Subcutaneous abdominal adipose tissue (tissue), 5 donors: ENCODE measurements around the gene PBX1.

ENCODE experiments used
- H3K27ac ChIP-seq: one replicate; pipeline ENCODE4 v1.7.0; 2013; ENCODE audit warnings: low read depth, mild to moderate bottlenecking, inconsistent platforms, low read length, moderate library complexity
- H3K27me3 ChIP-seq, 5 donors: one replicate each; pipeline ENCODE4 v1.7.0; 2013; ENCODE audit warnings: low read length in 5 of 5, inconsistent platforms in 1 of 5; ENCODE audit not compliant: control insufficient read depth in 5 of 5, insufficient read depth in 4 of 5
- H3K36me3 ChIP-seq, 5 donors: one replicate each; pipeline ENCODE4 v1.7.0; 2013; ENCODE audit warnings: low read length in 5 of 5; ENCODE audit not compliant: control insufficient read depth in 5 of 5, insufficient read depth in 5 of 5
- H3K4me1 ChIP-seq, 5 donors: one replicate each; pipeline ENCODE4 v1.7.0; 2013; ENCODE audit warnings: low read length in 5 of 5, mild to moderate bottlenecking in 3 of 5, moderate library complexity in 1 of 5; ENCODE audit not compliant: control insufficient read depth in 5 of 5, insufficient read depth in 5 of 5
- H3K4me3 ChIP-seq, 5 donors: one replicate each; pipeline ENCODE4 v1.7.0; 2013; ENCODE audit warnings: low read length in 5 of 5, low read depth in 1 of 5
- H3K9ac ChIP-seq, 5 donors: one replicate each; pipeline ENCODE4 v1.7.0; 2013; ENCODE audit warnings: low read length in 5 of 5, mild to moderate bottlenecking in 4 of 5, moderate library complexity in 3 of 5
- H3K9me3 ChIP-seq, 5 donors: one replicate each; pipeline ENCODE4 v1.7.0; 2013; ENCODE audit warnings: low read length in 5 of 5; ENCODE audit not compliant: control insufficient read depth in 5 of 5
- donor health status: healthy.
- donor health status: healthy.
- donor health status: healthy.
- donor health status: healthy.
- donor health status: healthy.

The PBX1 gene

DNA sequence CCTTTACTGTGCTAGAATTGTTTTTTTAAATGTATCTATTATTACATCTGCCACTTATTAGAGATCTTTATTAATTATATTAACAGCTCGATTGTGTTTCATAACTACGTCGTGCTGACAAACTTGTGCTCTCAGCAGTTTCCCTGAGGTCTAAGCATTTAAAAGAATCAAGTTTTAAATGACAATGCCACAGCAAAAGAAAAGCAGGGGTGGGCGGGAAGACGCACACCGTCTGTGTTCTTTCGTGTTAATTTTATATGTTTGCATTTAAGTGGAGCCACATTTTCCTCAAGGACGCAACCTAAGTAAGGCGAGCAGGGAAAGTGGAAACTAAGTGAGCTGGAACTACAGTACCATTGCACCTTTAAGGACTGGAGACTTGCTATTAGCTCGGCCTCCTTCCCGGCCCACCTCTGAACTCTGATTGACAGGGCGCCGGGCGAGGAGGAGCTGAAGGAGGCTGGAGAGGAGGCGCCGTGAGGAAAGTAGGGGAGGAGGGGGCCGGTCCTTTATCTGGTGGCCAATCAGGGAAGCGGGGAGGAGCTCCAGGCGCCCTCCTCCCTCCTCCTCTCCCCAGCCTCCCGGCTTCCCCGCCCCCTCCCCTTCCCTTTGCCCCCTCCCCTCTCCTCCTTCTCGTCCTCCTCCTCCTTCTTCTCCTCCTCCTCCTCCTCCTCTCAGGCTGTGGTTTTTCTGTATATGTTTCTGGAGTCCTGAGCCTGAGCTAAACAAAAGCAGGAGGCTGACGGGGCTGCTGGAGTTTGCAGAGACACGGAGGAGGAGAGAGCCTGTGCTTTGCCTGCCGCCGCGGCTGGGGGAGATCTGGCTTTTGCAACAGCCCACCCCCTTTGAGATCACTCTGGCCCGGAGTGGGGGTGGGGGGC, at the start of gene PBX1:
TSS of gene PBX1 (plus strand) at position 724 of the 881 bp plus-strand sequence.
- peaks cover 0 to 30% (median 20%) of the 10 kb centered on the region in 5 donors for H3K4me1 ChIP-seq
- H3K27ac ChIP-seq = peak within 1 kb of the TSS; percentile 95
- H3K9ac ChIP-seq = peak within 1 kb of the TSS; percentile 73 to 97 (median 83)
- peak within 1 kb of the TSS; percentile 64 to 92 (median 80) for H3K4me3 ChIP-seq
- no peaks in the 10 kb centered on the region for H3K9me3 ChIP-seq
- H3K27me3 ChIP-seq = no peaks in the 10 kb centered on the region
- H3K36me3 ChIP-seq = no peaks in the 10 kb centered on the region

DNA sequence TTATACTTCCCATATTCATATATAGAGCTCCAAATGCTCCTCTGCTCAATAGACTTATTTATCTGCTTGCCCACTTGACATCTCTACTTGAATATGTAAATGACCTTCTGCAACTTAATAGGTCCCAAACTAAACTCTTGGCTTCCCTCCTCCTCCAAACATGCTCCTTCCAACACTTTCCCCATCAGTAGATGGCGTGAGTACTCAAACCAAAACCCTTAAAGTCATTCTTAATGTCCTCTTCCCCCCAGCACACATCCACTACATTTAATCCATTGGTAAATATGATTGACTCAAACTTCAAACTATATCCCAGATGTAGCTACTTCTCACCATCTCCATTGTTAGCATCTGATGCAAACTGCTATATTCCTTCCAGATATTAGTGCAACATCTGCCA, 48.5 kb upstream of the PBX1 start:
- H3K9ac ChIP-seq = no peak overlapping the region
- H3K36me3 ChIP-seq = no peaks in the 10 kb centered on the region
- no peaks in the 10 kb centered on the region for H3K4me1 ChIP-seq
- H3K4me3 ChIP-seq = no peak overlapping the region
- H3K9me3 ChIP-seq = no peaks in the 10 kb centered on the region
- no peaks in the 10 kb centered on the region for H3K27me3 ChIP-seq
- H3K27ac ChIP-seq = no peak overlapping the region

- Histone ChIP-seq H3K9ac (no peak overlapping the region), H3K27ac (no peak overlapping the region), H3K27me3 (no peaks in the 10 kb centered on the region), H3K4me3 (no peak overlapping the region), H3K4me1 (peaks cover 0 to 6% (median 5%) of the 10 kb centered on the region in 5 donors), H3K9me3 (no peaks in the 10 kb centered on the region), H3K36me3 (no peaks in the 10 kb centered on the region)
Measured at GRCh38 chr1:164511001-164511705, 47.8 kb upstream of the PBX1 start.

DNA sequence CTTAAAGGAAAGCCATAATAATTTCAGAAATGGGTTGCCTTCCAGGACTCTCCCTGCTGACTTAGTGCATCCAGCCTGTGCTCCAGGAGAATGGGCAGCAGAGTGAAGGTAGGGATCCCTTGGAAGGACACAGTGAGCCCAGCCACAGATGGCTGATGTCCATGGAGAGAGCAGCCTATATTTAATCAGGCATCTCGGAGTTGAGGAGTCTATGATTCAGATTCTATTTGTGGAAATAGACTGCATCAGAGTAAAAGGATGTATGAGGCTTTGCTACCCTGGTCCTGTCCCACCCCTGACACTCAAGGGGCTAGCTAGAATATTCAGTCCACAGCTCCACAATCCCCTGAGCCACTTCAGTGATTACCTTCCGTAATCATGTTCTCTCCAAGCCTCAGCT, 43.8 kb upstream of the PBX1 start:
- H3K4me1 ChIP-seq = peaks cover 0 to 9% (median 7%) of the 10 kb centered on the region in 5 donors
- no peaks in the 10 kb centered on the region for H3K27me3 ChIP-seq
- H3K9ac ChIP-seq = no peak overlapping the region
- no peak overlapping the region for H3K27ac ChIP-seq
- H3K36me3 ChIP-seq = no peaks in the 10 kb centered on the region
- no peaks in the 10 kb centered on the region for H3K9me3 ChIP-seq
- no peak overlapping the region for H3K4me3 ChIP-seq

GRCh38 chr1:164515711-164516331, 43.2 kb upstream of the PBX1 start:
- H3K27ac ChIP-seq = no peak overlapping the region
- H3K9me3 ChIP-seq = no peaks in the 10 kb centered on the region
- no peaks in the 10 kb centered on the region for H3K36me3 ChIP-seq
- no peak overlapping the region for H3K9ac ChIP-seq
- H3K4me3 ChIP-seq = no peak overlapping the region
- H3K27me3 ChIP-seq = no peaks in the 10 kb centered on the region
- H3K4me1 ChIP-seq = peaks cover 0 to 9% (median 7%) of the 10 kb centered on the region in 5 donors

DNA sequence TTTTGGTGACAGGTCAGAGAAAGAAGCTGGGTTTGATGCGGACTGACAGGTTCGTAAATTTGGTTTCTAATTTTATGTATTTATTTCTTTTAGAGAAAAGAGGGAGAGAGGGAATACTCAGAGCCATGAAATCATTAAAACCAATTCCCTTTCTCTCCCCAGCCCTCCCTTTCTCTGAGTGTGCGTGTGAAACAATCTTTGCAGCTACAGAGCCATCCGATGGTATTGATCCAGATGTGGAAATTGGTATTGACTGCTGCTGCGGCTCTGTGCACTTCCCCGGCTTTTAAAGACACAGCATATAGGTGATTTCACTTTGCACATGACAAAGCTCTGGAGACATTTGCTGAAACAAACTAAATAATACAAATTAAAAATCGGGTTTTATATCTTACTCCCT, 42.4 kb upstream of the PBX1 start:
- peaks cover 0 to 9% (median 7%) of the 10 kb centered on the region in 5 donors for H3K4me1 ChIP-seq
- H3K9me3 ChIP-seq = no peaks in the 10 kb centered on the region
- H3K27me3 ChIP-seq = no peaks in the 10 kb centered on the region
- no peaks in the 10 kb centered on the region for H3K36me3 ChIP-seq
- H3K27ac ChIP-seq = no peak overlapping the region
- H3K4me3 ChIP-seq = no peak overlapping the region
- H3K9ac ChIP-seq = no peak overlapping the region

- Histone ChIP-seq H3K36me3 (no peaks in the 10 kb centered on the region), H3K4me1 (peaks cover 0 to 9% (median 7%) of the 10 kb centered on the region in 5 donors), H3K27ac (no peak overlapping the region), H3K9ac (no peak overlapping the region), H3K9me3 (no peaks in the 10 kb centered on the region), H3K27me3 (no peaks in the 10 kb centered on the region), H3K4me3 (no peak overlapping the region)
Measured at GRCh38 chr1:164518692-164519332, 40.2 kb upstream of the PBX1 start.

DNA sequence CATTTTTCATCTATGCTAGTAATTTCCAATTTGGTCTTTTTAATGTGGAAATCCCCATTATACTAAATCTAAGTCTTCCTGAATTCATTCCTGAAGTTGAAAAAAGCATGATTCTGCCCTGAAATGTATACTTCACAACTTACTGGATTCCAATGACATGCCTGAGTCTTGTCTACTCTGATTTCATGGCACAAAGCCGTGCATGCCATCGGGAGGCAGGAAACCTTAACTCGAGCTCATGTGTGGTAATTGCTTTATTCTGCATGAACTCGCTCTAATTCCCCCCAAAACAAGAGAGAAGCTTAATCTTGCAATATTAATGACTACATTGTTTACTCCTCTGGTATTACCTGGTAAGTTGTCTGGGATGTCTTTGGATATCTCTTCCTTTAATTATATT, 39.6 kb upstream of the PBX1 start:
- H3K9me3 ChIP-seq = no peaks in the 10 kb centered on the region
- no peaks in the 10 kb centered on the region for H3K27me3 ChIP-seq
- H3K27ac ChIP-seq = no peak overlapping the region
- peaks cover 0 to 9% (median 7%) of the 10 kb centered on the region in 5 donors for H3K4me1 ChIP-seq
- H3K36me3 ChIP-seq = no peaks in the 10 kb centered on the region
- no peak overlapping the region for H3K9ac ChIP-seq
- H3K4me3 ChIP-seq = no peak overlapping the region

- no peak overlapping the region for H3K27ac ChIP-seq
- H3K4me1 ChIP-seq = no peaks in the 10 kb centered on the region
- H3K9ac ChIP-seq = no peak overlapping the region
- no peaks in the 10 kb centered on the region for H3K36me3 ChIP-seq
- H3K9me3 ChIP-seq = peaks cover 0 to 15% (median 9%) of the 10 kb centered on the region in 5 donors
- H3K4me3 ChIP-seq = no peak overlapping the region
- H3K27me3 ChIP-seq = no peaks in the 10 kb centered on the region
Measured at GRCh38 chr1:164524810-164525209, 34.2 kb upstream of the PBX1 start.
